Fibroblast of villous mesenchyme (primary cell): ENCODE measurements around the gene SLC39A10. TPM values are rescaled to one million over a fixed set of nuclear protein-coding genes. Genes with fewer than 3 reads are reported as not detected.
"Not testable (repeated sequence)": the region's sequence is repeated elsewhere in the genome, so short reads cannot be mapped to it uniquely, and the experiment has no call there.

ENCODE experiments used
- DNase-seq: peaks from one replicate; pipeline ENCODE4 v3.0.0-alpha.2; 2010; ENCODE audit warnings: low read depth
- H3K4me3 ChIP-seq: 2 replicates; pipeline ENCODE4 v1.5.1; 2011; ENCODE audit warnings: low read depth, mild to moderate bottlenecking, low read length
- CTCF ChIP-seq: IDR thresholded peaks from 2 replicates; pipeline ENCODE4 v1.5.1; 2012; ENCODE audit warnings: low read depth, mild to moderate bottlenecking, low read length; ENCODE audit not compliant: insufficient read depth
- total RNA-seq: library from RNA; depleted of rRNA; stranded (reverse); fragments of >200 nt; gene quantifications from 2 replicates; pipeline ENCODE4 v1.2.3, GENCODE V29; 2012

Gene SLC39A10
- total RNA-seq, 1 donor: 73.8 TPM

GRCh38 chr2:195633974-195634373 lies 23.1 kb upstream of the SLC39A10 start:
- DNase-seq: no peak
- TF ChIP-seq CTCF: no peak
- no peak overlapping the region for H3K4me3 ChIP-seq

- H3K4me3 ChIP-seq: no peak overlapping the region
- TF ChIP-seq CTCF: no peak
- no peak for DNase-seq
Measured at GRCh38 chr2:195636890-195637289, 20.1 kb upstream of the SLC39A10 start.

DNA sequence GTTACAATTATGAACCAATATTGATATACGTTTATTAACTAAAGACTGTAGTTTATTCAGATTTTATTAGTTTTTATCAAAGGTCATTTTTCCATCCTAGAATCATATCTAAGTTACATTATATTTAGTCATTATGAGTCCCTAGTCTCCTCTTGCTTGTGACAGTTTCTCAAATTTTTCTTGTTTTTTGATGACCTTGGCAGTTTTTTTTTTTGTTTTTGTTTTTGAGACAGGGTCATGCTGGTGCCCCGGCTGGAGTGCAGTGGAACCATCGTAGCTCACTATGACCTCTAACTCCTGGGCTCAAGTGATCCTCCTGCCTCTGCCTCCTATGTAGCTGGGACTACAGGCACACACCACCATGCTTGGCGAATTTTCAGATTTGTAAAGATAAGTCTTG lies 18.3 kb upstream of the SLC39A10 start:
- no peak for TF ChIP-seq CTCF
- no peak for DNase-seq
- no peak overlapping the region for H3K4me3 ChIP-seq

DNA sequence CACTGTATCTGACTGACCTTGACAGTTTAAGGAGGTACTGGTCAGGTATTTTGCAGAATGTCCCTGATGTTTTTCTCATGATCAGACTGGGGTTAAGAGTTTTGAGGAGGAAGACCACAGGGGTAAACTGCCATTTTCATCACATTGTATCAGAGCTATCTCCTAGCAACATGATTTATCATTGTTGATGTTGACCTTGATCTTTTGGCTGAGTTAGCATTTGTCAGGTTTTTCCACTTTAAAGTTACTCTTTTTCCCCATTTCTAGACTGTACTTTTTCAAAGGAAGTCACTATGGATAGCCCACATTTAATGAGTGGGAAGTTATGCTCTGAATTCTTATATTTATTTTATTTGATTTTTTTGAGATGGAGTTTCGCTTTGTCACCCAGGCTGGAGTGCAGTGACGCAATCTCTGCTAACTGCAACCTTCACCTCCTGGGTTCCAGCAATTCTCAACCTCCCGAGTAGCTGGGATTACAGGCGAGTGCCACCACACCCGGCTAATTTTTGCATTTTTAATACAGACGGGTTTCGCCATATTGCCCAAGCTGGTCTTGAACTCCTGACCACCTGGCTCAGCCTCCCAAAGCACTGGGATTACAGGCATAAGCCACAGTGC lies 17.7 kb upstream of the SLC39A10 start:
- TF ChIP-seq CTCF: no peak
- no peak for DNase-seq
- no peak overlapping the region for H3K4me3 ChIP-seq

GRCh38 chr2:195639959-195640358 lies 17.1 kb upstream of the SLC39A10 start:
- no peak for DNase-seq
- H3K4me3 ChIP-seq: no peak overlapping the region
- no peak for TF ChIP-seq CTCF

DNA sequence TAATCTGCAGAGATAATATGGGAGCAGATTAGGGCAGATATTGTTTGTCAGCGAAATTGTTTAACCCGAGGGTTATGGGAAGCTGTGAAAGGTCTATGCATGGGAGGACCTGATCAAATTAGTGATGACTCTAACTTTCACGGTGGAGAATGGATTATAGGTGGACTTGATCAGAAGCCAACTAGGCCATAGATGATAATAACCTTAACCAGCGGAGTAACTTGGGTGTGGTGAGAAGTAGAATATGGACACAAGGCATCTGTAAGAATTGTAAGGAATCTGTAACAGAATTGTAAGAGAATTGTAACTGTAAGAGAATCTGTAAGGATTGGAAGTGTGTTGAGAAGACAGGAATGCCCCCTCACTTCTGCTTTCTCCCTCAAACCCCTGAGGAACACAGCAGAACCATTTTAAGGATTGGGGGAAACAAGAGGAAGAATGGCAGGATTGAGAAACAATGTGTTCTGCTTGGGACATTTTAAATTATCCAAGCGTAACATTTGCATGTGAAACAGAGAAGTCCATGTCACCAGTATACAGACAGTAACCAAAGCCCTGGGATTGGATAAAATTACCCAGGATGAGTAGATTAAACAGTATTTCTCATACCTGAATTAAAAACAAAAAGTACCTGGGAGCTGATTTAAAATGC lies 14.9 kb upstream of the SLC39A10 start:
- no peak for TF ChIP-seq CTCF
- DNase-seq: no peak

GRCh38 chr2:195642679-195643068 lies 14.4 kb upstream of the SLC39A10 start:
- DNase-seq: no peak
- TF ChIP-seq CTCF: no peak
- no peak overlapping the region for H3K4me3 ChIP-seq

More for the DNA sequence above, 14.9 kb upstream of the SLC39A10 start:
- H3K4me3 ChIP-seq: no peak overlapping the region

GRCh38 chr2:195644708-195645107 lies 12.3 kb upstream of the SLC39A10 start:
- DNase-seq, H3K4me3 ChIP-seq: not testable (repeated sequence)
